ENCODE results near the gene LACRT. TPM values are rescaled to one million over a fixed set of nuclear protein-coding genes. Genes with fewer than 3 reads are reported as not detected.

LACRT gene
- total RNA-seq, 1 donor from 2014 or later, result not detected

Other genes starting within 250 kb of the LACRT start
- gene ITGA5, start 215.6 kb downstream of the LACRT start, total RNA-seq, result 29.2 TPM
- gene GTSF1, start 161.3 kb downstream of the LACRT start, total RNA-seq, result 0.45 TPM
- 5.9 TPM for gene NCKAP1L, start 137.1 kb downstream of the LACRT start, total RNA-seq
- gene PDE1B, start 85.3 kb downstream of the LACRT start, total RNA-seq, result 1.4 TPM
- gene PPP1R1A, start 46.2 kb downstream of the LACRT start, total RNA-seq, result 60.9 TPM
- gene DCD, start 13.5 kb upstream of the LACRT start, total RNA-seq, result not detected
- not detected for gene MUCL1, start 219.6 kb upstream of the LACRT start, total RNA-seq

Data from left lobe of liver (tissue), 1 donor.